BLaER1 treated with 17β-estradiol and CSF1 and Interleukin-3, amounts not matched to agents 10 nM and 100 nM (cell line): ENCODE data around the gene SCAMP3.

Experiments used
- H3K27ac ChIP-seq, 11 experiments: shearing (Covaris generic); formaldehyde crosslinking; 2 replicates each; pipeline ENCODE4 v1.8.1; 2022
- H3K27me3 ChIP-seq, 11 experiments: shearing (Covaris generic); formaldehyde crosslinking; 2 replicates each; pipeline ENCODE4 v1.8.1; 2022
- H3K36me3 ChIP-seq, 11 experiments: shearing (Covaris generic); formaldehyde crosslinking; 2 replicates each; pipeline ENCODE4 v1.8.1; 2022
- H3K4me1 ChIP-seq, 10 experiments: shearing (Covaris generic); formaldehyde crosslinking; 2 replicates each; pipeline ENCODE4 v1.8.1; 2022
- H3K4me2 ChIP-seq, 11 experiments: shearing (Covaris generic); formaldehyde crosslinking; 2 replicates each; pipeline ENCODE4 v1.8.1; 2022
- H3K4me3 ChIP-seq, 10 experiments: shearing (Covaris generic); formaldehyde crosslinking; 2 replicates each; pipeline ENCODE4 v1.8.1; 2022
- H3K9ac ChIP-seq, 11 experiments: shearing (Covaris generic); formaldehyde crosslinking; 2 replicates each; pipeline ENCODE4 v1.8.1; 2022
- H3K9me3 ChIP-seq, 11 experiments: shearing (Covaris generic); formaldehyde crosslinking; replicated peaks in 1 of 11; 2 replicates each; pipeline ENCODE4 v1.8.1; 2022
- H4K20me1 ChIP-seq, 11 experiments: shearing (Covaris generic); formaldehyde crosslinking; 2 replicates each; pipeline ENCODE4 v1.8.1; 2022
- Cebpa-rat ChIP-seq, 11 experiments: shearing (Covaris generic); IDR thresholded peaks; 2 replicates each; pipeline ENCODE4 v1.8.1; 2022

The SCAMP3 gene

DNA sequence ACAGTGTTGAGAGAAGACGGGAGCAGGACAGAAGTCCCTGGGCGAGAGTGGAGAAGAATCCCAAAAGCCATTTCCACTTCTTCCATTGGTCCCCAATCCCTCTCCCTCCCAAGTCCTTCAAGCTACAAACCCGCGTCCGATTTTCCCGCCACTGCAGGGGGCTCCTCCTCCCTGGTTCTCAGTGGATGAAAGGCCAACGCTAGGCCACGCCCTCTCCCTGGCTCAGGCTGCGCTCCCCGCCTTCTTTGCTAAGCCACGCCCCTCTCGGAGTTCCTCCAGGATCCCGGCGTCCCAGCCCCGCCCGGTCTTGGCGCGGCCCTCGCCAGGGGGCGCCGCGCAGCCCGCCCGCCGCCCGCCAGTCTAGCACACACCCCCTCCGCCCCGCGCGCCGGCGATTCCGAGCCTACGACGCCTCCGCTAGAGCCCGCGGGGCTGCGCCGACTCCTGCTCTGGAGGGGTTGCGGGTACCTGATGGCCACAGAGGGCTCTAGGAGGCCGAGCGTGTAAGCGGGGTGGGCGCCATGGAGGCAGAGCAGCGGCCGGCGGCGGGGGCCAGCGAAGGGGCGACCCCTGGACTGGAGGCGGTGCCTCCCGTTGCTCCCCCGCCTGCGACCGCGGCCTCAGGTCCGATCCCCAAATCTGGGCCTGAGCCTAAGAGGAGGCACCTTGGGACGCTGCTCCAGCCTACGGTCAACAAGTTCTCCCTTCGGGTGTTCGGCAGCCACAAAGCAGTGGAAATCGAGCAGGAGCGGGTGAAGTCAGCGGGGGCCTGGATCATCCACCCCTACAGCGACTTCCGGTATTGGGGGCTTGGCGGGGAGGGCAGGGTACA lies 15.1 kb upstream of the SCAMP3 start, which contains the start of gene HCN3:
TSS of gene HCN3 (plus strand) at position 394 of the 832 bp plus-strand sequence. CDS start at position 522, 128 bp downstream.
- no peaks in the 10 kb centered on the region for H3K27me3 ChIP-seq
- peak within 1 kb of the TSS; percentile 93 to 100 (median 99) for H3K4me2 ChIP-seq
- H3K36me3 ChIP-seq: no peaks in the 10 kb centered on the region; a peak in 1 of 22 replicates
- TF ChIP-seq Cebpa-rat (IDR thresholded peaks at IDR 0.05): no peak
- H3K9me3 ChIP-seq: no peaks in the 10 kb centered on the region
- peaks cover 13 to 38% (median 30%) of the 10 kb centered on the region in 10 experiments for H3K4me1 ChIP-seq
- peak within 1 kb of the TSS in 7 of 11 experiments; percentile 9 to 54 (median 35); a peak in 9 of 22 replicates for H3K27ac ChIP-seq
- H3K9ac ChIP-seq: peak within 1 kb of the TSS; percentile 64 to 78 (median 75)
- H3K4me3 ChIP-seq: peak within 1 kb of the TSS; percentile 67 to 80 (median 73)
- H4K20me1 ChIP-seq: peaks cover 0 to 19% (median 11%) of the 10 kb centered on the region in 11 experiments; a peak in 16 of 22 replicates

- TF ChIP-seq Cebpa-rat (IDR thresholded peaks at IDR 0.05): no peak
- H3K4me1 ChIP-seq: peaks cover 26 to 45% (median 41%) of the 10 kb centered on the region in 10 experiments
- H3K27ac ChIP-seq: peak within 1 kb of the TSS; percentile 75 to 93 (median 83)
Observed at GRCh38 chr1:155273343-155274245, 11.4 kb upstream of the SCAMP3 start, which contains the start of gene CLK2. TSS of gene CLK2 (minus strand) at chr1:155273504. CDS start at chr1:155270977, 2,527 bp downstream.

DNA sequence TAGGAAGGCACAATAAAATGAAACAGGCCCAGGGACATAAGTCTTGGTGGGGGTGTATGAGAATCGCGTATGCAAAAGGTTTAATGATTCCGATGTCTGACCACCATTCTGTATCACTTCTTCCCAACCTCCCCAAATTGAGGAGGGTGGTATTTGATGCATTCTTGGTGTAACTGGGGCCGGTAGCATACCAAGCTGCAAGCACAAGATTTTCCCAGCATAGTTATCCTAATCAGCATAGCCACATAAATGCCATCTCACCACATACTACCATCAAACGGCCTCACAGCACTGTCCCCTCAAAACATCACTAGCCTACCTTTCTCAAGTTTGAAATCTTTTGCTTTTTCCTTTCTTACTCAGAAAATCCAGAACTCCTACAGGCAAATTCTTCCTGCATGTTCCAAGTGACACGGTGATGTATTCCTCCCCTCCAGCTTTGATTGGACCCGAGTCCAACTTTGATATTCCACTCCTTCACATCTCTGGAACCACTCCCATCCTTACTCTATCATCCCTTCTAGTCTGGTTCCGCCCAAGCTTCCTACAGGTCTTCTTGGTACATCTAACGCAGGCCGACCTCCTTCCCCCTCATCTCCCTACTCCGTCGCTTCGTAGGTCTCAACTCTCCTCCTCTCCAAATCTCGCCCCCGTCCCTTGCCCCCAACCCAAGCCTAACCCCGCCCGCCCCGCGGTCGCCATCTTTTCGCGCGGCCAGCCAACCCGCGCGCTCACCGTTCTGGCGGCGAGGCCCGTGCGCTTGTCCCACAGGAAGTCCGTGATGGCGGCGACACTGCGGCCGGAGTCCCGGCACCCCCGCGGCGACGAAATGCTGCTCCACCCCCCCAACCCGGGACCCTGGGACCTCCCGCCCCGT lies 10.5 kb upstream of the SCAMP3 start:
- H3K27me3 ChIP-seq: no peaks in the 10 kb centered on the region
- H3K4me2 ChIP-seq: peak overlapping the region; percentile 86 to 98 (median 94)
- H3K9ac ChIP-seq: peak overlapping the region; percentile 85 to 92 (median 88)
- H3K4me3 ChIP-seq: peak overlapping the region; percentile 70 to 87 (median 77)
- H3K4me1 ChIP-seq: peaks cover 23 to 36% (median 32%) of the 10 kb centered on the region in 10 experiments
- no peak for TF ChIP-seq Cebpa-rat (IDR thresholded peaks at IDR 0.05)
- H3K36me3 ChIP-seq: peaks cover 35 to 45% (median 41%) of the 10 kb centered on the region in 11 experiments
- H3K27ac ChIP-seq: peak overlapping the region; percentile 75 to 93 (median 83)
- H4K20me1 ChIP-seq: peaks cover 22 to 47% (median 37%) of the 10 kb centered on the region in 11 experiments; a peak in 19 of 22 replicates
- no peaks in the 10 kb centered on the region for H3K9me3 ChIP-seq

More at GRCh38 chr1:155273343-155274245, 11.4 kb upstream of the SCAMP3 start, which contains the start of gene CLK2:
- Histone ChIP-seq H3K9ac (peak within 1 kb of the TSS; percentile 85 to 92 (median 88)), H3K4me2 (peak within 1 kb of the TSS; percentile 86 to 98 (median 95)), H3K4me3 (peak within 1 kb of the TSS; percentile 70 to 87 (median 77)), H3K9me3 (no peaks in the 10 kb centered on the region), H4K20me1 (peaks cover 22 to 42% (median 34%) of the 10 kb centered on the region in 11 experiments; a peak in 19 of 22 replicates), H3K36me3 (peaks cover 26 to 36% (median 32%) of the 10 kb centered on the region in 11 experiments), H3K27me3 (no peaks in the 10 kb centered on the region)

DNA sequence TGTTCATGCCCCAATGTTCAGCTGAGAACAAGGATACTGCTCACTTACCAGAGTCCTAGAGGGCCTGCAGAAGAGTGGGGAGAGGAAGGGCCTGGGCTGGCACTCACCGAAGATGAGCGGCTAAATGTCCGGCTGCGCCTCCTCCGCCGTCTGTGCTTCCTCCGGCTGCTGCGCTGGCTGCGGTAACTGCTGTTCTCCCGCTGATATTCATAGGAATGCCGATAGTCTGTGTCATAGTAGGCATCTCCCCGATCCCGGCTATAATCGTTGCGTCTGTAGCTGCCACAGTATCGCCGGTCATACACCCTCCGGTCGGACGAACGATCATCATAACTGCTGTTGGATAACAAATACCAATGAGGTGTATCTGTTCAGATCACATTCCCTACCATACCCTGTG lies 7.2 kb upstream of the SCAMP3 start:
- Histone ChIP-seq H3K9ac (peak overlapping the region in 1 of 11 experiments; percentile 4; a peak in 1 of 22 replicates), H3K27me3 (no peaks in the 10 kb centered on the region), H3K4me1 (peaks cover 22 to 28% (median 23%) of the 10 kb centered on the region in 10 experiments), H3K27ac (no peak overlapping the region), H3K36me3 (peaks cover 68 to 78% (median 74%) of the 10 kb centered on the region in 11 experiments), H3K9me3 (no peaks in the 10 kb centered on the region), H3K4me2 (no peak overlapping the region), H4K20me1 (peaks cover 22 to 63% (median 50%) of the 10 kb centered on the region in 11 experiments; a peak in 20 of 22 replicates), H3K4me3 (no peak overlapping the region)
- no peak for TF ChIP-seq Cebpa-rat (IDR thresholded peaks at IDR 0.05)

GRCh38 chr1:155268630-155269029 lies 6.5 kb upstream of the SCAMP3 start:
- TF ChIP-seq Cebpa-rat (IDR thresholded peaks at IDR 0.05): no peak
- H3K9ac ChIP-seq: no peak overlapping the region
- peaks cover 22 to 65% (median 50%) of the 10 kb centered on the region in 11 experiments; a peak in 20 of 22 replicates for H4K20me1 ChIP-seq
- H3K27me3 ChIP-seq: no peaks in the 10 kb centered on the region
- H3K9me3 ChIP-seq: no peaks in the 10 kb centered on the region
- no peak overlapping the region for H3K4me2 ChIP-seq
- peaks cover 14 to 22% (median 15%) of the 10 kb centered on the region in 10 experiments for H3K4me1 ChIP-seq
- peaks cover 75 to 85% (median 82%) of the 10 kb centered on the region in 11 experiments for H3K36me3 ChIP-seq
- H3K4me3 ChIP-seq: no peak overlapping the region
- H3K27ac ChIP-seq: no peak overlapping the region

- Histone ChIP-seq H3K4me2 (no peak overlapping the region), H3K9ac (peak overlapping the region in 4 of 11 experiments; percentile 19 to 53 (median 38); a peak in 4 of 22 replicates), H4K20me1 (peaks cover 18 to 61% (median 45%) of the 10 kb centered on the region in 11 experiments; a peak in 20 of 22 replicates), H3K27me3 (no peaks in the 10 kb centered on the region), H3K4me1 (peaks cover 10 to 26% (median 17%) of the 10 kb centered on the region in 10 experiments), H3K27ac (no peak overlapping the region), H3K36me3 (peaks cover 86 to 96% (median 93%) of the 10 kb centered on the region in 11 experiments), H3K9me3 (no peaks in the 10 kb centered on the region), H3K4me3 (no peak overlapping the region)
- TF ChIP-seq Cebpa-rat (IDR thresholded peaks at IDR 0.05): no peak
Observed at GRCh38 chr1:155267373-155267772, 5.2 kb upstream of the SCAMP3 start.

- Histone ChIP-seq H4K20me1 (peaks cover 12 to 57% (median 38%) of the 10 kb centered on the region in 11 experiments; a peak in 20 of 22 replicates), H3K36me3 (peaks cover 86 to 91% (median 89%) of the 10 kb centered on the region in 11 experiments), H3K27ac (no peak overlapping the region), H3K9ac (peak overlapping the region in 6 of 11 experiments; percentile 8 to 53 (median 26); a peak in 8 of 22 replicates), H3K4me3 (no peak overlapping the region), H3K9me3 (no peaks in the 10 kb centered on the region), H3K4me2 (no peak overlapping the region), H3K4me1 (peaks cover 2 to 18% (median 10%) of the 10 kb centered on the region in 10 experiments; a peak in 18 of 20 replicates), H3K27me3 (no peaks in the 10 kb centered on the region)
- TF ChIP-seq Cebpa-rat (IDR thresholded peaks at IDR 0.05): no peak
Observed at GRCh38 chr1:155266553-155266952, 4.4 kb upstream of the SCAMP3 start.
